NK-92 (cell line): ENCODE data around the gene TBX4.
"Not testable (repeated sequence)": the region's sequence is repeated elsewhere in the genome, so short reads cannot be mapped to it uniquely, and the experiment has no call there.

Source experiments
- DNase-seq: peaks from one replicate; lab custom pipeline; 2025; ENCODE audit not compliant: unreplicated experiment; lab: John Stamatoyannopoulos, UW

Gene TBX4

GRCh38 chr17:61480414-61480807, 28.2 kb downstream of the TBX4 start:
- no peak for DNase-seq

- no peak for DNase-seq
These were observed 29.2 kb downstream of the TBX4 start for GRCh38 chr17:61481421-61481820.

- DNase-seq, result no peak
These were observed 30.2 kb downstream of the TBX4 start for GRCh38 chr17:61482467-61482866.

GRCh38 chr17:61483778-61484116, 31.5 kb downstream of the TBX4 start:
- DNase-seq, result no peak

- DNase-seq, result no peak
These were observed 32.0 kb downstream of the TBX4 start for GRCh38 chr17:61484174-61484573.

GRCh38 chr17:61485067-61485775, 33.0 kb downstream of the TBX4 start:
- no peak for DNase-seq

- no peak for DNase-seq
These were observed 34.2 kb downstream of the TBX4 start for GRCh38 chr17:61486135-61487120.

- no peak for DNase-seq
These were observed 35.2 kb downstream of the TBX4 start for GRCh38 chr17:61487161-61487988.

GRCh38 chr17:61487989-61488595, 35.9 kb downstream of the TBX4 start:
- DNase-seq, result no peak

- no peak for DNase-seq
These were observed 36.9 kb downstream of the TBX4 start for GRCh38 chr17:61488878-61489718.

- no peak for DNase-seq
These were observed 37.7 kb downstream of the TBX4 start for GRCh38 chr17:61489719-61490490.

GRCh38 chr17:61490540-61490975, 38.3 kb downstream of the TBX4 start:
- no peak for DNase-seq

- no peak for DNase-seq
These were observed 39.8 kb downstream of the TBX4 start for GRCh38 chr17:61491981-61492380.

GRCh38 chr17:61492759-61493526, 40.7 kb downstream of the TBX4 start:
- DNase-seq, result no peak

GRCh38 chr17:61493830-61494324, 41.7 kb downstream of the TBX4 start:
- DNase-seq, result not testable (repeated sequence)

GRCh38 chr17:61494325-61495160, 42.3 kb downstream of the TBX4 start:
- DNase-seq, result no peak

GRCh38 chr17:61495161-61495857, 43.1 kb downstream of the TBX4 start:
- no peak for DNase-seq
